Testis (tissue), 2 donors: ENCODE data around the gene ANGPT4.

Experiments used
- CTCF ChIP-seq, 3 experiments: fragments of 450-650 bp in 2 of 3; fragments of 200-600 bp in 1 of 3; sonication (generic) in 1 of 3; IDR thresholded peaks; one replicate each; pipeline ENCODE4 v1.5.1; 2016 to 2019; ENCODE audit warnings: antibody characterized with exemption in 3 of 3, mild to moderate bottlenecking in 2 of 3, moderate library complexity in 1 of 3
- POLR2A ChIP-seq: fragments of 450-650 bp; IDR thresholded peaks from one replicate; pipeline ENCODE4 v1.6.1; 2017; ENCODE audit warnings: antibody characterized with exemption, mild to moderate bottlenecking, moderate library complexity

GRCh38 chr20:839015-839414 is 77.1 kb downstream of the ANGPT4 start:
- no peak for TF ChIP-seq CTCF (IDR thresholded peaks at IDR 0.05)
- TF ChIP-seq POLR2A: no peak
